GM12878 (cell line): Measurements from ENCODE around the gene PPIA. TPM values are rescaled to one million over a fixed set of nuclear protein-coding genes. Genes with fewer than 3 reads are reported as not detected.

Experiments used
- ATAC-seq: fragments of 200-7000 bp; cut with Tn5 transposase; 3 replicates; pipeline ENCODE4 v1.9.1; 2020; ENCODE audit warnings: mild to moderate bottlenecking, moderate library complexity
- BruUV-seq: library from RNA; stranded (reverse); fragments of 400-500 nt; replicated peaks from 2 replicates; lab custom pipeline; 2021; lab: Mats Ljungman, UMichigan
- CTCF ChIA-PET: fragments of 300-600 bp; sonication (Branson Sonifier 250); formaldehyde crosslinking; extraction: SDS; loops from one replicate; lab custom pipeline; 2021; ENCODE audit warnings: inconsistent platforms; lab: Yijun Ruan, JAX
- POLR2A ChIA-PET: fragments of 350-600 bp; formaldehyde crosslinking; extraction: SDS; loops from one replicate; lab custom pipeline; 2021; ENCODE audit warnings: inconsistent platforms; lab: Charles Lee
- RAD21 ChIA-PET: fragments of 300-600 bp; sonication (Branson Sonifier 250); formaldehyde crosslinking; loops from one replicate; lab custom pipeline; 2023; ENCODE audit warnings: antibody characterized with exemption; ENCODE audit not compliant: unreplicated experiment; lab: Charles Lee
- SMC1A ChIA-PET: fragments of 300-600 bp; sonication (Branson Sonifier 250); formaldehyde crosslinking; loops from one replicate; lab custom pipeline; 2023; ENCODE audit not compliant: unreplicated experiment, uncharacterized antibody; lab: Charles Lee
- DNase-seq: peaks from one replicate; pipeline ENCODE4 v3.0.0-alpha.2; 2011; ENCODE audit warnings: low read depth, low spot score
- FAIRE-seq: peaks from 3 replicates; lab custom pipeline; 2011; peaks lifted over from hg19 to GRCh38; lab: Jason Lieb, UNC
- H2AFZ ChIP-seq: 2 replicates; pipeline ENCODE4 v1.6.0; 2011; ENCODE audit warnings: low read depth, low read length, control low read depth; ENCODE audit not compliant: control insufficient read depth
- H3K27ac ChIP-seq: 2 replicates; pipeline ENCODE4 v1.5.1; 2011; ENCODE audit warnings: control low read depth; ENCODE audit not compliant: control insufficient read depth, insufficient read depth
- H3K27me3 ChIP-seq, 2 experiments: replicated peaks in 1 of 2; 2 replicates each; pipeline versions ENCODE4 v1.6.0 to v1.6.1; 2011; ENCODE audit warnings: low read length in 1 of 2; ENCODE audit not compliant: control insufficient read depth in 2 of 2, insufficient read depth in 2 of 2
- H3K36me3 ChIP-seq, 2 experiments: 2 replicates each; pipeline ENCODE4 v1.5.1; 2011; ENCODE audit warnings: low read length in 1 of 2; ENCODE audit not compliant: control insufficient read depth in 2 of 2, insufficient read depth in 2 of 2
- H3K4me1 ChIP-seq: 2 replicates; pipeline ENCODE4 v1.6.1; 2011; ENCODE audit warnings: mild to moderate bottlenecking, low read length, moderate library complexity, mixed read lengths; ENCODE audit not compliant: control insufficient read depth, insufficient read depth
- H3K4me2 ChIP-seq: 2 replicates; pipeline ENCODE4 v1.6.0; 2011; ENCODE audit warnings: control low read depth; ENCODE audit not compliant: control insufficient read depth, insufficient read depth
- H3K4me3 ChIP-seq: fragments of 200-600 bp; sonication (generic); 2 replicates; pipeline ENCODE4 v1.5.1; 2016
- H3K79me2 ChIP-seq: 2 replicates; pipeline ENCODE4 v1.6.0; 2011; ENCODE audit warnings: low read length; ENCODE audit not compliant: control insufficient read depth, insufficient read depth
- H3K9ac ChIP-seq: 2 replicates; pipeline ENCODE4 v1.8.0; 2011; ENCODE audit warnings: low read length, control low read depth, mixed read lengths; ENCODE audit not compliant: control insufficient read depth, insufficient read depth
- H3K9me3 ChIP-seq: replicated peaks from 3 replicates; pipeline ENCODE4 v1.5.1; 2011; ENCODE audit warnings: mild to moderate bottlenecking, low read length; ENCODE audit not compliant: control insufficient read depth, insufficient read depth
- H4K20me1 ChIP-seq: 2 replicates; pipeline ENCODE4 v1.6.0; 2011; ENCODE audit not compliant: control insufficient read depth, insufficient read depth
- ATF2 ChIP-seq: IDR thresholded peaks from 2 replicates; pipeline ENCODE4 v1.6.1; 2012; ENCODE audit warnings: low read length, inconsistent platforms
- CBFB ChIP-seq: IDR thresholded peaks from 2 replicates; pipeline ENCODE4 v1.6.1; 2016; ENCODE audit warnings: antibody characterized with exemption, low read depth
- CBX5 ChIP-seq: sonication (generic); IDR thresholded peaks from 2 replicates; pipeline ENCODE4 v1.6.1; 2016; ENCODE audit warnings: low read depth, moderate library complexity, mild to moderate bottlenecking, inconsistent platforms
- CHD2 ChIP-seq: IDR thresholded peaks from 2 replicates; pipeline ENCODE4 v1.6.1; 2011; ENCODE audit warnings: low read depth, low read length, improper control_type of control experiment, borderline replicate concordance
- IRF4 ChIP-seq: IDR thresholded peaks from 2 replicates; pipeline ENCODE4 v1.6.1; 2011; ENCODE audit warnings: low read depth, low read length
- JUNB ChIP-seq: IDR thresholded peaks from 2 replicates; pipeline ENCODE4 v1.6.1; 2016; ENCODE audit warnings: antibody characterized with exemption, mild to moderate bottlenecking
- MAX ChIP-seq: IDR thresholded peaks from 2 replicates; pipeline ENCODE4 v1.6.1; 2012; ENCODE audit warnings: low read depth, low read length, improper control_type of control experiment
- MTA3 ChIP-seq: IDR thresholded peaks from 2 replicates; pipeline ENCODE4 v1.6.1; 2012; ENCODE audit warnings: low read length, inconsistent platforms, borderline replicate concordance
- NFYA ChIP-seq: IDR thresholded peaks from 2 replicates; pipeline ENCODE4 v1.6.1; 2011; ENCODE audit warnings: low read depth, mild to moderate bottlenecking, low read length, improper control_type of control experiment, borderline replicate concordance
- POLR2A ChIP-seq: IDR thresholded peaks from 2 replicates; pipeline ENCODE4 v1.6.1; 2011; ENCODE audit warnings: low read depth, mild to moderate bottlenecking, low read length
- WGBS: methylation state at CpG from one replicate; pipeline ENCODE4 v1.1.6; 2016; ENCODE audit warnings: low lambda C conversion rate; ENCODE audit not compliant: insufficient replicate concordance, insufficient coverage; ENCODE audit errors: missing lambda C conversion rate; 5-methylcytosine and 5-hydroxymethylcytosine counted together
- in situ Hi-C: fragments of 300-500 bp; cut with MboI; formaldehyde crosslinking; loops from 9 replicates; pipeline ENCODE4 v1.14.3; 2018; ENCODE audit warnings: mixed read lengths
- intact Hi-C: fragments of 100-400 bp; cut with micrococcal nuclease; formaldehyde crosslinking; loops from one replicate; pipeline ENCODE4 v1.14.2; 2022; ENCODE audit not compliant: unreplicated experiment
- polyA plus RNA-seq, 11 experiments: library from polyadenylated mRNA; depleted of rRNA in 4 of 11; unstranded in 6 of 11; stranded (reverse) in 5 of 11; fragments of >200 nt; fragmentation: Nextera tagmentation in 4 of 11; fragmentation: Illumina TruSeq in 1 of 11; extraction: Ambion mirVana in 4 of 11; extraction: Trizol in 1 of 11; gene quantifications; 1 replicate in 1 of 11; 2 replicates in 10 of 11; pipeline versions ENCODE4 v1.2.1 to v1.2.3, GENCODE V29; 2011 to 2016; ENCODE audit warnings: inconsistent platforms in 2 of 11, missing spikeins in 2 of 11, low read depth in 1 of 11
- total RNA-seq, 4 experiments: library from RNA; depleted of rRNA in 3 of 4; stranded (reverse); fragments of >200 nt in 3 of 4; fragmentation: Illumina TruSeq in 1 of 4; extraction: Trizol in 1 of 4; gene quantifications; 2 replicates each; pipeline versions ENCODE4 v1.2.1 to v1.2.3, GENCODE V29; 2013 to 2021
- TF ChIP-seq, protein P1 (sequence below): fragments of 450-650 bp; formaldehyde crosslinking; IDR thresholded peaks from 2 replicates; pipeline ENCODE4 v1.5.0; 2022; ENCODE audit warnings: mild to moderate bottlenecking, missing genetic modification characterization

Gene PPIA
- total and polyA plus RNA-seq, 10 of the 15 experiments (the other 5 are each of a cell fraction or from before 2014, with no cell fraction given), result 2,712 to 7,982 (median 5,027) TPM

- no TSS peak for BruUV-seq
- Histone ChIP-seq H4K20me1 (no peaks in the 10 kb centered on the region), H3K9me3 (peaks cover 5% of the 10 kb centered on the region; the same call in 2 of the 3 replicates), H3K27ac (no peak overlapping the region), H3K4me2 (no peak overlapping the region), H2AFZ (no peak overlapping the region), H3K4me1 (peaks cover 4% of the 10 kb centered on the region), H3K79me2 (no peaks in the 10 kb centered on the region), H3K36me3 (no peaks in the 10 kb centered on the region; a peak in 1 of 4 replicates), H3K27me3 (no peaks in the 10 kb centered on the region), H3K9ac (no peak overlapping the region), H3K4me3 (no peak overlapping the region)
- in situ Hi-C loops, result no loop called here
- intact Hi-C loops, result no loop called here
- 98% methylated on average over 3 of the region's 3 CpGs for WGBS
- FAIRE-seq, result no peak
- ChIA-PET CTCF (interaction anchor here (1.5 kb wide), 2 partner anchors 11 to 200 kb away, joined by 3 to 10 read pairs; no protein-coding TSS in a partner anchor), SMC1A (interaction anchor here (1.0 to 1.8 kb wide), 3 partner anchors 11 to 57 kb away, joined by 3 to 9 read pairs (median 3); no protein-coding TSS in a partner anchor), POLR2A (interaction anchor here (2.2 kb wide), 1 partner anchor 11 kb away, joined by 11 read pairs; no protein-coding TSS in a partner anchor), RAD21 (interaction anchor here (1.4 to 2.1 kb wide), 2 partner anchors 59 to 104 kb away, joined by 3 to 6 read pairs; no protein-coding TSS in a partner anchor)
- ATAC-seq, result no peak
- DNase-seq, result no peak
- TF ChIP-seq POLR2A (no peak), MAX (no peak), ATF2 (no peak), JUNB (no peak), NFYA (no peak), IRF4 (no peak), CHD2 (no peak), CBX5 (no peak), CBFB (no peak), MTA3 (no peak)
- TF ChIP-seq, protein P1, sequence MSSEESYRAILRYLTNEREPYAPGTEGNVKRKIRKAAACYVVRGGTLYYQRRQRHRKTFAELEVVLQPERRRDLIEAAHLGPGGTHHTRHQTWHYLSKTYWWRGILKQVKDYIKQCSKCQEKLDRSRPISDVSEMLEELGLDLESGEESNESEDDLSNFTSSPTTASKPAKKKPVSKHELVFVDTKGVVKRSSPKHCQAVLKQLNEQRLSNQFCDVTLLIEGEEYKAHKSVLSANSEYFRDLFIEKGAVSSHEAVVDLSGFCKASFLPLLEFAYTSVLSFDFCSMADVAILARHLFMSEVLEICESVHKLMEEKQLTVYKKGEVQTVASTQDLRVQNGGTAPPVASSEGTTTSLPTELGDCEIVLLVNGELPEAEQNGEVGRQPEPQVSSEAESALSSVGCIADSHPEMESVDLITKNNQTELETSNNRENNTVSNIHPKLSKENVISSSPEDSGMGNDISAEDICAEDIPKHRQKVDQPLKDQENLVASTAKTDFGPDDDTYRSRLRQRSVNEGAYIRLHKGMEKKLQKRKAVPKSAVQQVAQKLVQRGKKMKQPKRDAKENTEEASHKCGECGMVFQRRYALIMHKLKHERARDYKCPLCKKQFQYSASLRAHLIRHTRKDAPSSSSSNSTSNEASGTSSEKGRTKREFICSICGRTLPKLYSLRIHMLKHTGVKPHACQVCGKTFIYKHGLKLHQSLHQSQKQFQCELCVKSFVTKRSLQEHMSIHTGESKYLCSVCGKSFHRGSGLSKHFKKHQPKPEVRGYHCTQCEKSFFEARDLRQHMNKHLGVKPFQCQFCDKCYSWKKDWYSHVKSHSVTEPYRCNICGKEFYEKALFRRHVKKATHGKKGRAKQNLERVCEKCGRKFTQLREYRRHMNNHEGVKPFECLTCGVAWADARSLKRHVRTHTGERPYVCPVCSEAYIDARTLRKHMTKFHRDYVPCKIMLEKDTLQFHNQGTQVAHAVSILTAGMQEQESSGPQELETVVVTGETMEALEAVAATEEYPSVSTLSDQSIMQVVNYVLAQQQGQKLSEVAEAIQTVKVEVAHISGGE (CRISPR knock-in tag), result no peak
These were observed 8.7 kb upstream of the PPIA start for GRCh38 chr7:44787762-44788161.
